ENCODE data around the gene PRKCE.

Gene PRKCE

GRCh38 chr2:46067501-46068305 is 416.2 kb downstream of the PRKCE start:
- peak; percentile 95 for DNase-seq

- DNase-seq: no peak
These were observed 417.2 kb downstream of the PRKCE start for GRCh38 chr2:46068636-46069035.

GRCh38 chr2:46071074-46071473 is 419.6 kb downstream of the PRKCE start:
- DNase-seq: no peak

- DNase-seq: no peak
These were observed 420.8 kb downstream of the PRKCE start for GRCh38 chr2:46072101-46072820.

- peak; percentile 94 for DNase-seq
These were observed 422.1 kb downstream of the PRKCE start for GRCh38 chr2:46073540-46074046.

GRCh38 chr2:46074501-46074900 is 423.0 kb downstream of the PRKCE start:
- no peak for DNase-seq

- DNase-seq: no peak
These were observed 424.4 kb downstream of the PRKCE start for GRCh38 chr2:46075848-46076247.

GRCh38 chr2:46076251-46076650 is 424.8 kb downstream of the PRKCE start:
- DNase-seq: no peak

GRCh38 chr2:46076875-46077274 is 425.4 kb downstream of the PRKCE start:
- no peak for DNase-seq

GRCh38 chr2:46077522-46078107 is 426.1 kb downstream of the PRKCE start:
- DNase-seq: no peak

- DNase-seq: no peak
These were observed 428.6 kb downstream of the PRKCE start for GRCh38 chr2:46079985-46080560.

- DNase-seq: peak; percentile 45
These were observed 431.3 kb downstream of the PRKCE start for GRCh38 chr2:46082531-46083485.

GRCh38 chr2:46086578-46087070 is 435.1 kb downstream of the PRKCE start:
- no peak for DNase-seq

- no peak for DNase-seq
These were observed 436.0 kb downstream of the PRKCE start for GRCh38 chr2:46087492-46087891.

GRCh38 chr2:46091004-46091403 is 439.5 kb downstream of the PRKCE start:
- DNase-seq: no peak

- DNase-seq: no peak
These were observed 440.6 kb downstream of the PRKCE start for GRCh38 chr2:46091961-46092667.

GRCh38 chr2:46094689-46095088 is 443.2 kb downstream of the PRKCE start:
- DNase-seq: no peak

- DNase-seq: no peak
These were observed 444.4 kb downstream of the PRKCE start for GRCh38 chr2:46095830-46096229.

- DNase-seq: no peak
These were observed 444.8 kb downstream of the PRKCE start for GRCh38 chr2:46096260-46096659.

GRCh38 chr2:46097714-46098480 is 446.4 kb downstream of the PRKCE start:
- DNase-seq: peak; percentile 97

Data from NCI-H226 (cell line).